Measurements from ENCODE around the gene C11orf16. TPM values are rescaled to one million over a fixed set of nuclear protein-coding genes. Genes with fewer than 3 reads are reported as not detected.

Gene C11orf16
- total and polyA plus RNA-seq, 2 of the 8 experiments (the other 6 are each of a cell fraction or from before 2014, with no cell fraction given) = 0.08 TPM; not detected in 1

DNA sequence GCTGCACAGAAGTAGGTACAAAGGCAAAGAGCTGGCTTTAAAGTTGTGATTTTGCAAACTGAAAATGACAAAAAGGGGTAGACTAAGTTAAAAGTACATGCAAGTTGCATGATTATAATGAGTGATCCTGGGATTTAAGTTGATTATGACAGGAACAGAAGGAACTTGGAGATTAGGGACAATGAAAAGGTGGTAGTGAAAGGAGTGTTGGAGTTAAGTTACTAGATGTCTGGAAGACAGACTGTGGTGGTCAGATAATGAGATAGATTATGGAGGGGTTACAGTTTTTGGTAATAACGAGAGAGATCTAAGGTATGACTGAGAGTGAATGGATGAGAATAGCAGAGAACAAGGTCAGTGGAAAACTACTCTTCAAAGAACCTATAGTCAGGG lies 39.2 kb upstream of the C11orf16 start (continued):
- TF ChIP-seq CTBP2 (IDR thresholded peaks at IDR 0.05; ENCODE audit: borderline replicate concordance, insufficient read depth, insufficient read length, low read length) = no peak
- TF ChIP-seq TEAD4 (IDR thresholded peaks at IDR 0.05; ENCODE audit: low read depth, low read length) = no peak
